ENCODE measurements around the gene CARD18. TPM values are rescaled to one million over a fixed set of nuclear protein-coding genes. Genes with fewer than 3 reads are reported as not detected.

Gene CARD18, protein sequence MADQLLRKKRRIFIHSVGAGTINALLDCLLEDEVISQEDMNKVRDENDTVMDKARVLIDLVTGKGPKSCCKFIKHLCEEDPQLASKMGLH
- not detected for polyA plus RNA-seq (ENCODE audit: insufficient read length in 4 of 4)

DNA sequence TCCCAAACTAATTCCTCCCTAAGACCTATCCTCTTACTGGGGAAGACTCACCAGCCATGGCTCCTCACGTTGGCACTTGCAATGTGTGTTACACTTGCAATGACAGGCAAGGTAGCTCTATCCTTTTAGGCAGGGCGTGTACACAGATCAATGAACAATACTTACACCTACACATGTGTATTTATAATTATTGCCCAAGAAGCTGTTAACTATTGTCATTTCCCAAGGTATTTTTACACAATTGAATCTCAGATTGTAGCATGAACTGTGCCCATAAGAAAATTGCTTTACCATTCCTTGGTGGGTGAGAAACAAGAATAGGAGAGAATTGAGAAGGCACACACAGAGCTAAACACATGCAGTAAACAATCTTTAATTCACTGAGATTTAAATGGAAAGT is at the start of gene CARD18:
Gene CARD18, minus strand, starts transcription at position 101 of the 400 bp plus-strand sequence. Its CDS starts 43 bp downstream, at position 58.
- DNase-seq (ENCODE audit: low read depth in 4 of 4, low spot score in 3 of 4), result no peak

DNA sequence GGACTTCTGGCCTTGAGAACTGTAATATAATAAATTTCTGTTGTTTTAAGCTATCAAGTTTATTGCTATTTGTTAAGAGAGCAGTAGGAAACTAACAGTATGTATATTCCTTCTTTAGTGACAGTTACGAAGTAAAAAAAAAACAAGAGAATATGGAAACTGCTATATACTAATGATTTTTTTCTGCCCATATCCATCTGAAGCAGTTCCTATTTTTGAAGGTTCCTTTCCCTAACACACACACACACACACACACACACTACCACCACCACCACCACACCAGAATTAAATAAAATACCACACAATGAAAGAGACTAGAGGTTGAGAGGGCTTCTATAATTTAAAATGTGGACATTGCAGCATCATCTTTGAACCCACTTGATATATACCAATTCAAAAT is 44.4 kb upstream of the CARD18 start:
- no peak for DNase-seq (ENCODE audit: low read depth in 4 of 4, low spot score in 3 of 4)

DNA sequence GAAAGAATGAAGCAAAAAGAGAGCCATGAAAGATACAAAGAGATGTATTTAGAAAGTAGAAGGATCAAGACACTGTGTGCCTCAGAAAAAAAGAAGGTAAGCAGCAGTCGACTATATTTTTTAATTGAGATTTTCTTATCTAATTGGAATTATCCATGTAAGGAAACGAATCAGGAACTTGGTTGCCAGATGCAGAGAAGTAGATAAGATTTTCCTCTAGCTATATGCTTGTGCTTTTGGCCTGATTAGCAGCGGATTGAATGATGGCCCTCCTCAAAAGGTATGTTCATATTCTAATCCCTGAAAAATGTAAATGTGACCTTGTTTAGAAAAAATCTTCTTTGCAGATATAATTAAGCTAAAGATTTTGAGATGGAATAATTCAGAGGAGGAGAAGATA is 43.9 kb upstream of the CARD18 start:
- DNase-seq (ENCODE audit: low read depth in 4 of 4, low spot score in 3 of 4), result no peak

DNA sequence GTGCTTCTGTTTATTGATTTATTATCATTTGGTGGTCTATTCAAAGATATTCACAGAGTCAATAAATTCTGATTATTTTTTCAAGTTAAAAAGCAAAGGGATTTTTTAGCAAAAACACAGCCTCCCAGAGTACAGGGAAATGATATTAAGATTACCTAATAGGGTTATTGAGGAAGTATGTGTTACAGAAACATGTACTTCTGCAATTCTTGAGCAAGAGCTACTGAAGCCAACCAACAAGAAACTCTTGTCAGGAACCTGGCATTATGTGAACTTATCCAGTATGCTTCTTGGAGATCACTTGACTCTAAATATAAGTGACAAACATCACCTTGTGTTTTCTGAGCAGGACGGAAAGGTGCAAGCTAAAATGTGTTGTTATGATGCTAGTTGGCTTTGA is 42.0 kb upstream of the CARD18 start:
- DNase-seq (ENCODE audit: low read depth in 4 of 4, low spot score in 3 of 4), result no peak

DNA sequence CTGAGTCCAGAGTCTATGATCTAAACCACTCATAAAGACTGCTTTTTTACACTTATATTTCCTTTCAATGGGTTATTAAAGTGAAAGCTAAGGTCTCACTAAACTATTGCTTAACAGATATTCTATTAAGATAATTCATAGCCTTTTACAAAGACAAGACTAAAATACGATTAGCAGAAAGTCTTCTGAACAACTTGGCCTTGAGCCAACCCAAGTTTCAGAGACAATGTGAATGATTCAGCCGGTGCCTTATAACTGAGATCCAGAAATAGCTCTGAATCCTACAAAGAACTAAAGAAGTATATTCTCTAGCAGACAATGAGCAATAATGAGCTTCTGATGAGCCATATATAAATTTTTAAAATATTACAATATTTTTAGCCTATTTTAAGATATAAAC is 41.5 kb upstream of the CARD18 start:
- DNase-seq (ENCODE audit: low read depth in 4 of 4, low spot score in 3 of 4), result no peak

DNA sequence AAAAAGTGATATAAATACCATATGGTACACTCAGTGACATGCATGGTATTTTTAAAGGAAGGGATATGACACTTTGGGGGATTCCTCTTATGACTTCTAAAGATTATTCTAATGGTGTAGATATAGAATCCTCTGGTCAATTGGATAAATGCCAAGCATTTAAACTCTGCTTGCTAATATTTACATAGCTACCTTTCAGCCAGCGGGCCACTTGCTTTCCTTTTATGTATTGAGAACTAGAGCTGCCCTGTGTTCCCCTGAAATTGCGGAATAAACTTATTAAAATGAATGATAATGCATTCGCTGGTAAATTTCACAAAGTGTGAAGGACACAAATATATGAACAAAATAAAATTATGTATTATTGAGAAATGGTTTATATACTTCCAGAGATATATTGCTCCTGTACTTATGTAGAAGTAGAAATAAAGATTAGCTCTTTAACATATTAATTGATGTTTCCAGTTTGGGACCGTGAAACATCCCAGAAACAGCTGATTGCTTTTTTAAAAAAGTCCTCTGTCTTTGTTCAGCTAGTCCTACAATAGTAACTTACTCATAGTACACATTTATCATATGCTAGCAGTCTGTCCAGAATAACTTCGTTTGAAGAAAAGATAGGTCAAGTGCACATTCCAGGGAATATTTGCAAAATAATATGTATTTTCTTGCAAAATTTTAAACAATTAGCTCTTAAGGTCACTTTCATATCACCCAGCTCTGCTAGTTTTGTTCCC is 40.1 kb upstream of the CARD18 start:
- DNase-seq (ENCODE audit: low read depth in 4 of 4, low spot score in 3 of 4), result no peak

DNA sequence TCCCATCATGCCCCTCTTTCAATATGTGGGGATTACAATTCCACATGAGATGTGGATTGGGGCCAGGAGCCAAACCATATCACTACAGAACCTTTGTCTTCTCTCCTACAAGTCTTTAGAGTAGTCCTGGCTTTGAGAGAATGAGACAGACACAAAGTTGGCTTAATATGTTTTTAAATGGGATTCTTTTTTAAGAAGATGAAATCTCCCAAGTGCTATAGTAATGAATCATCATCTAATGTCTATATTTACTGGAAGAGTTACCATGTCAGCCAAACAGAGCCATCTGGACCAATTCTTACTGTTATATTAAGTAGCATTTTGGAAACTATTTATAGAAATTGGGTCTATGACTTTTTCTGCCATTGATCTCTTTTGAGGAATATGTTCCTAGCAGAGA is 38.1 kb upstream of the CARD18 start:
- DNase-seq (ENCODE audit: low read depth in 4 of 4, low spot score in 3 of 4), result no peak

DNA sequence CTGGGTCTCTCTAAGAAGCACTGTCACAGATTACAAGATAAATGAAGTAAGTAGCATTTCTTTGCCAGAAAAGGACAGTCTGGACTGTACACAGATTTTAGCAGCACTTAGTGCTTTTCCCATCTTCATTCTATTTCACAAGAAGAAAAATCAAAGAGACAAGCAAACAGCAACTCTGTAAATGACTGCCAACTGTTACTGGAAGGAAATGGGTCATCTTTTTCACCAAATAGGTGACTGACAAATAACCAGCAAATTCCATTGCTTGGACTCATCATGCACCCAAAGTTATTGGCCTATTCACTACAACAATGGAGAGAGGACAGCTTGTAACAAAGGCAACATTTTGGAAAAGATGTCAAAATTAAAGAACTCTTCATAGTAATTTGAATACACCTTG is 28.9 kb upstream of the CARD18 start:
- DNase-seq (ENCODE audit: low read depth in 4 of 4, low spot score in 3 of 4), result no peak

DNA sequence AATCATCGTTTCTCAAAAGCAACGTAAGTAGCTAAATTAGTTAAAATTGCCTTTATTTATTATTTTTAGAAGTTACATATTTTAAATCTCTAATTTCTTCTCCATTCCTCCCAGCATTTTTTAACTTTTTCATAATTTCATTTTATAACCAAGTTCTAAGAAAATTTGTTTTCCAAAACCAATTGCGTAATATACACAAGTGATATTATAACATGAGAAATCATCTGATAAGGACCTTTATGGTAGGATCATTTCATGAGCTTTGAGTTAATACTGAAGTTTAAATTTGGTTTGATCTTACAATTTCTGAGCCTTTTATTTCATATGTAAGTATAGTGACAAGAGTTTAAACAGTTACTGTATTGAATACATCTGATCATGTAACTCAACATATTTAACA is 27.7 kb upstream of the CARD18 start:
- no peak for DNase-seq (ENCODE audit: low read depth in 4 of 4, low spot score in 3 of 4)

DNA sequence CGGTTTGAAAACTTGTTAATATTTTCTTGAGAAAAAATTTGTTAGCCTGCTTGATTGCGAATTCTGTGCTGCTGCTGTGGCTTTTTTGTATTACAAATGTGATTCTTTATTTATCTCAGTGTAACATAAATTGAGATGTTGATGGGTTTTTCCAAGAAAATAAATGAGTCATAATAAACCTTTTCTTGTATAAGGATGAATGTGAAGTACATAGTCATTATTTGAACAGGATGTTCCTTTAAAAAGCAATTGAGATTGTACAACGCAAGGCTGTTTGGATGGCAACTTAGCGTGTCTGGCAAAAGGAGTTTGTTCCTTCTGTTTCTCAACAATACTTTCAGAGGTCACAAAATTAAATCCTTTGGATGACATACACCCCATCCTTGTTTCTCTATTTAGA is 24.6 kb upstream of the CARD18 start:
- DNase-seq (ENCODE audit: low read depth in 4 of 4, low spot score in 3 of 4), result no peak

DNA sequence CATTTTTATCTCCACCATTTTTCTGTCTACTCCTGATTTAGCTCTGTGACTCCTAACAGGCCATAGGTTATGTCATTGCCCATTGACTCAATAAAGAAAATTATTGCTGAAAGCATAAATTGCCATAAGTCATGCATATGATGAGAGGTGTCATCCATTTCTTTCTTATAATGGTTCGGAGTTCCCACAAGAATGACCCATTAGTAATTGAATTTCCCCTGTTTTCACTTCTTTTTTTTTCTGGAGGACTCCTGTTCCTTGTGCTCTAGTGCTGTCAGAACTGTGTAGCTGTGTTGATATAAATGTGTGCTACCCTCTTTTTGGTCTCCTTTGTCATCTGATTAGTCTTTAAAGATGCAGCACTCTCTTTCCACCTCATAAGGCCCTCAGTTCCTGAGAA is 22.9 kb upstream of the CARD18 start:
- DNase-seq (ENCODE audit: low read depth in 4 of 4, low spot score in 3 of 4), result no peak

DNA sequence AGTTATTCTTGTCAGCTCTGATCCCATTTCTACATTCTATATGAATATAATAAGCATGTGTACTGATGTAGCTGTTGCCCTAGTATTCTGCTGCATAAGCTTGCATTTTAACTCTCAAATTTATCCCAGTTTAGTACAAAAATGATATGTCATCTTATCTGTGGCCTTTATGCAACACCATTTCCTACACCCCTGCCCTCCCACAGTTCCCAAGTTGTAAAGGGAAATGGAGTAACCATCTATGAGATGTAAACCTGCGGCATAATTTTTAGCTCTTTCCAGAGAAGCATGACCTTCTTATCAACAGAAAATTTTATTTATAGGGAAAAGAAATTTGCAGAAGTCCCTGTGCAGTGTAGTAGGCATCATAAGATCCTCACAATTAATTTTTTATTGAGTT is 18.9 kb upstream of the CARD18 start:
- no peak for DNase-seq (ENCODE audit: low read depth in 4 of 4, low spot score in 3 of 4)

DNA sequence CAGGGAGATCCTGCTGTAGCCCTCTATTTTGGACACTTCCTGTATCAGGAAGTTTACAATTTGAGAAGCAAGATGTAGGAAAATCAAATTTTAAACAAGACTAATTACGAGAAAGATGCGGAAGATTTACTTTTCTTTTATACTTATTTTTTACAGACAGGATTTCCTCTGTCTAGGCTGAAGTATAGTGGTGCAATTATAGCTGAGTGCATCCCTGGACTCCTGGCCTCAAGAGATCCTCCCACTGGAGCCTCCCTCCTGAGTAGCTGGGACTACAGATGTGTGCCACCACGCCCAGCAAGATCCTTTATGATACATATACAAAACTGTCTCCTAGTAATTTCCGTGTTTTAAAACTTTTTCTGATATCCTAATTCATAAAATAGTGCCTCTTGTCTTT is 17.2 kb upstream of the CARD18 start:
- DNase-seq (ENCODE audit: low read depth in 4 of 4, low spot score in 3 of 4), result no peak

DNA sequence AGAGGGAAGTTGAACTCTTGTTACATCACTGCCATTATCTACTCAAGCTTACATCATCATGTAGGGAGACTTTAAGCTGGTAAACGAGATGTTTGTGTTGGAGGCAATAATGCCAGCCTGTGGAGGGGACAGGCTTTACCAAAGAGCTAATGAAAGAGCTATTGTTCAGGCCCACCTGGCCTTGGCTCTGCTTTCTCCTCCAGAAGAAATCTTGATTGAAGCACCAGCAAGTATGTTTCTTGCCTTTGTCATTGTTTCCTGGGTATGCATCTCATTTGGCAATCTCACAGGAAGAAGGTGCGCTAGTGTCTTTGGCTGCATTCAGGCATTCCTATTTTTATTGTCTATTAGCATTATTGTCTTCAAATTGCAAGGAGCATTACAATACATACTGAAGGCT is 16.7 kb upstream of the CARD18 start:
- no peak for DNase-seq (ENCODE audit: low read depth in 4 of 4, low spot score in 3 of 4)

DNA sequence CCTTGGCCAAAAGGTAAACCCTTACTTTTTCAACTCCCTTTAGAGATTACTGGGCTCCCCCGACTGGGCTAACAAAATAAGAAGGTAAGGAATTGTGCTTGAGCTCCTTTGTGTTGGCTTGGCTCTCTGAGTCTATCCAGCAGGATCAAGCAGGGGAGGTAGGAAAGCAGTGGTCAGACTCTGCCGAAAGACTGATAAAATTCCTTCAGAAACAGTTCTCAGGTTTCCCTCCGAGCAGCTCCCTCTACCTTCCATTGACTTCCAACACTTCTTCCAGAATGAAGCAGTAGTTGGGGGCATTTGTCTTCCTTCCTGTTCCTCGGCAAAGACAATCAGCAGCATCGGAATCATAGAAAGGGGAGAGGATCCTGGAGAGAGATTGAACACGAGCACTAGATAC is 16.1 kb upstream of the CARD18 start:
- no peak for DNase-seq (ENCODE audit: low read depth in 4 of 4, low spot score in 3 of 4)

DNA sequence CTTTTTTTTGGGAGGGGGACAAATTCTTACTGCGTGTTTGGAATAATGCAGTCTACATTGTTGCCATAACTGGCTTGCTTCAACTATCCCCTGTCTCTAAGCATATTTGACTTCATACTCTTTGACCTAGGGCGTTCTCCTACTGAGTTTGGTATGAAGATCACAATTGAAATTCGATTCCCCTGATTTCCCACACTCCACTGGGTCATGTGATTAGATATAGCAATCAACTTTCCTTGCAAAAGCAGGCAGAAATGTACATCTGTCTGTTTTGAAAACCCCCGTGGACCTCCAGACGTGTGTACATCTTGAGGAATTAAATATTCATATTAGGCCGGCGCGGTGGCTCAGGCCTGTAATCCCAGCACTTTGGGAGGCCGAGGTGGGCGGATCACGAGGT is 13.8 kb upstream of the CARD18 start:
- DNase-seq (ENCODE audit: low read depth in 4 of 4, low spot score in 3 of 4), result no peak

DNA sequence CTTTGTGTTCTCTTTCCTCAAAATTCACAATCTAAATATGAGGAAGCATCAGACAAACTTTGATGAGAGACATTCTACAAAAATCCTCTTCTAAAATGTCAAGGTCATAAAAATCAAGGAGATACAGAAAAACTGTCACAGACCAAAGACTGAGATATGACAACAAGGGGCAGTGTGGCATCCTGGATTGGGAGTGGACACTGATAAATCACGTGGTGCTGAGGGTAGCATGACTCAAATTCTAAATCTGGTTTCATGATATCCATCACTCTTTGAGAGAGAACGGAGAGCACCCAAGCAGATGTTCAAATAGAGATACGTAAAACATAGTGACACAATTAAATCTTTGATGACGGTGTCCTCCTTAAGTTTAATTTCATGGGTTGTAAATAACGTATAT is 13.0 kb upstream of the CARD18 start:
- no peak for DNase-seq (ENCODE audit: low read depth in 4 of 4, low spot score in 3 of 4)

DNA sequence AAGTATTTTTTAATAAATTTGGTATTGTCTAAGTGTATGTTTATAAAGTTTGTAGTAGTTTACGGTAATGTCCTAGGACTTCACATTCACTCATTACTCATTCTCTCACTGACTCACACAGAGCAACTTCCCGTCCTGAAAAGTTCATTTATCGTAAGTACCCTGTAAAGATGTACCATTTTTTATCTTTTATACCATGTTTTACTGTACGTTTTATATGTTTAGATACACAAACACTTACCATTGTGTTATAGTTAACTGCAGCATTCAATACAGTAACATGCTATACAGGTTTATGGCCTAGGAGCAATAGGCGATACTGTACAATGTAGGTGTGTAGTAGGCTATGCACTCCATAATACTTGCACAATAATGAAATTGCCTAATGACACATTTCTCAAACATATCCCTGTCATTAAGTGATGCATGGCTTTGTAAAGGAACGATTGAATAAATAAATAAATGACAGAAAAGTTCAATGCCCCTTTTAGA is 12.5 kb upstream of the CARD18 start:
- DNase-seq (ENCODE audit: low read depth in 4 of 4, low spot score in 3 of 4), result no peak

DNA sequence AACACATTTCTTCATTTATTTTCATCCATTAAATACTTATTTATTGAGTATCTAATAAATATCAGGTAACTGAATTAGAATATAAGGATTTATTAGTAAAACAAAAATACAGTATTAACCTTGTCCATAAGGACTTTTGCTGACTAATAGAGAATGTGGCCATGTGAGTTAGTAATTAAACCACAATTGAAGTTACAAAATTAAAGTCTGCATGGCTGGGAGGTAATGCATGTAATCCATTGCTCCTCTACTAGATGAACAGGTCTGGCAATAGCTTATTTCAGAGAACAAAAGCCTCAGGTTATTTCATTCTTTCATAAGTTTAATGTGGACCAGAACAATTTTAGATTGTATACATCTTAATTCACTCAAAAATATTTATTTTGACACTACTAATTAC is 9.9 kb upstream of the CARD18 start:
- DNase-seq (ENCODE audit: low read depth in 4 of 4, low spot score in 3 of 4), result no peak

DNA sequence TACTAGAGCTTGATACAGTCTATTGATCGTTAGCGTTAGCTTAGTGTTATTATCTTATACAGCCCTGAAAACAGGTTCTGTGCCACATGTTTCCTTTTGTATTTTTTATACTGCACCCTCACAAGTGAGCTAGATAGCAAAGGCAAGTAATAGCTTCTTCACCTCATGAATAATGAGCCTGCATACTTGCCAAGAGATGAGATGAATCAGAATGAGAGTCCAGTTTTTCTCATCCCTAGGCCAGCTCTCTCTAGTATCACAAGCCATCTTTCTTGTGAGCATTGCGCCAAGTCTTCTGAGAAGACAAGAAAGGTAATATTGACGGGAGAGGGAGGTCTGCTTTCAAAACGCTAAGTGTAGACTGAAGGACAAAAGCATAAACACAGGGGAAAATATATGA is 8.7 kb upstream of the CARD18 start:
- no peak for DNase-seq (ENCODE audit: low read depth in 4 of 4, low spot score in 3 of 4)

DNA sequence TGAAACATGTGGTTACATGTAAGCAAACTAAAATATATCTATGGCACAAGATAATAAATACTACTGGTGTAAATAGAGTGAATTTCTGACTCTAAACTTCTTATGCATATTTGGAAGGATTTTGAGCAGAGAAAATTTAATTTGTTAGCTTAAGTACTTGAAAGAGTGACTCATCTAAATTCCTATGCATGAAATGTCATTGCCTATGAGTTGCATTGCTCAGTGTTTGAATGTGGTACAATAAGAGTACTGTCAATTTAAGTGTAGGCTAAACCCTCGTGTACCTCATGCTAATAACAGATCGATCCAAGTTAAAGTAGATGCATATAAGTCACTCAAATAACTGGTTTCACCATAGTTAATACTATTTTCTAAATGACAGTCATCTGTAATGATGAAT is 5.3 kb upstream of the CARD18 start:
- DNase-seq (ENCODE audit: low read depth in 4 of 4, low spot score in 3 of 4), result no peak

DNA sequence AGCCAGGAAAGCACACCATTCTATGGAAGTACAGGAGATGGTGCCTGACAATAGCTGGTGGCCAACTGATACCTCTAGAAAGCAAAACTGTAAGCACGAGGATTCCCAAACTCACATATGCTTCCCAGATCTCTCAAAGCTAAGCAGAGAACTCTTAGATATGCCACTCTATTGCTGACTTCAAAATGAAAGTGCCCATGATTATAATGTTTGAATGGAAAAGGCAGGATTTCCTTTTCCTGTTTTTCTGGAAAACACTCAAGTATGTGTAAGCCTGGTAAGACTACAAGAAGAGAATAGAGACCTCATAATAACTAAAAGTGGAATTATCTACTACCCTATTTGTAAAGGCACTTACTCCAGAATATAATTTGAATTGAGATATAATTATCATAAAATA is 2.6 kb upstream of the CARD18 start:
- DNase-seq (ENCODE audit: low read depth in 4 of 4, low spot score in 3 of 4), result no peak

DNA sequence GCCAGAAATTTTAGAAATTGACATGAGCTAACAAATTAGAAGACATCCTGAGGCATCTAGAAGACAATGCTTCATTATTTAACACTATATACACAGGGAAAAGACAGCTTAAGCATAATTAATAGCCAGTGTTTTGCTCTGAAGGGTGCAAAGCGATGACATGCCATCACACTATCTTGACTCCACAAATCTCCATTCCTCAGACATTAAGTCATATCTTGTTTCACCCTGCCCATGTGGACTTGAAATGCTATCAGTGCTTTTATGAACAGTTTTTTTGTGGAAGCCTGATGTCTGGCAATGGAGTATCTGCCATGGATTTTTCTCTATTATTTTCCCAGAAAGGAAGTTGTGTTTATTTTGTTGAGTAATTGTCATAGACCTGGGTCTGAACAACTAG is 2.3 kb downstream of the CARD18 start:
- no peak for DNase-seq (ENCODE audit: low read depth in 4 of 4, low spot score in 3 of 4)
